ENCODE results near the gene PANK2. TPM values are rescaled to one million over a fixed set of nuclear protein-coding genes. Genes with fewer than 3 reads are reported as not detected.

Gene PANK2
- total and polyA plus RNA-seq, 10 of the 15 experiments (the other 5 are each of a cell fraction or from before 2014, with no cell fraction given): 13.2 to 43.4 (median 33.3) TPM

GRCh38 chr20:3973705-3974104 is 84.5 kb downstream of the PANK2 start:
- H3K27me3 ChIP-seq (replicated peaks in 1 of 2; ENCODE audit: control insufficient read depth in 2 of 2, insufficient read depth in 2 of 2, low read length in 1 of 2): no peaks in the 10 kb centered on the region
- POLR2A ChIA-PET: no interaction called here

GRCh38 chr20:3976511-3976910 is 87.3 kb downstream of the PANK2 start:
- ATAC-seq (no peak), DNase-seq (ENCODE audit: low read depth, low spot score) (no peak), FAIRE-seq (no peak)
- H3K4me1 ChIP-seq (ENCODE audit: control insufficient read depth, insufficient read depth, low read length): peaks cover 6% of the 10 kb centered on the region; the same call in 1 of the 2 replicates
- H3K27ac ChIP-seq (ENCODE audit: control insufficient read depth, insufficient read depth): no peak overlapping the region
- H3K9ac ChIP-seq (ENCODE audit: control insufficient read depth, insufficient read depth, low read length): no peak overlapping the region
- ChIA-PET RAD21 (ENCODE audit: unreplicated experiment) (interaction anchor here (1.6 kb wide), 1 partner anchor 11 kb away, joined by 3 read pairs; no protein-coding TSS in a partner anchor), SMC1A (ENCODE audit: uncharacterized antibody, unreplicated experiment) (interaction anchor here (1.0 to 1.6 kb wide), 2 partner anchors 15 to 16 kb away, joined by 3 to 6 read pairs; no protein-coding TSS in a partner anchor), POLR2A (interaction anchor here (0.6 kb wide), 1 partner anchor 16 kb away, joined by 3 read pairs; no protein-coding TSS in a partner anchor), CTCF (interaction anchor here (0.9 kb wide), 1 partner anchor 12 kb away, joined by 3 read pairs; no protein-coding TSS in a partner anchor)
- no peak overlapping the region for H3K4me3 ChIP-seq
- no peaks in the 10 kb centered on the region for H4K20me1 ChIP-seq (ENCODE audit: control insufficient read depth, insufficient read depth)
- WGBS (ENCODE audit: insufficient coverage, insufficient replicate concordance, low lambda C conversion rate, missing lambda C conversion rate): 3% methylated on average over 2 of the region's 2 CpGs
- no peaks in the 10 kb centered on the region for H3K9me3 ChIP-seq (replicated peaks; ENCODE audit: control insufficient read depth, insufficient read depth, low read length)
- intact Hi-C loops (cut with micrococcal nuclease; ENCODE audit: unreplicated experiment) (no loop called here), in situ Hi-C loops (cut with MboI) (no loop called here)
- no peaks in the 10 kb centered on the region for H3K36me3 ChIP-seq (ENCODE audit: control insufficient read depth in 2 of 2, insufficient read depth in 2 of 2, low read length in 1 of 2)
- H3K79me2 ChIP-seq (ENCODE audit: control insufficient read depth, insufficient read depth, low read length): no peaks in the 10 kb centered on the region
- no peaks in the 10 kb centered on the region for H3K27me3 ChIP-seq (replicated peaks in 1 of 2; ENCODE audit: control insufficient read depth in 2 of 2, insufficient read depth in 2 of 2, low read length in 1 of 2)
- H2AFZ ChIP-seq (ENCODE audit: control insufficient read depth, low read depth, low read length): no peak overlapping the region
- no peak overlapping the region for H3K4me2 ChIP-seq (ENCODE audit: control insufficient read depth, insufficient read depth)
- BruUV-seq (replicated peaks): no TSS peak
- TF ChIP-seq ZBTB4 (CRISPR knock-in tag; IDR thresholded peaks at IDR 0.05) (no peak), NR2C2 (IDR thresholded peaks at IDR 0.05; ENCODE audit: borderline replicate concordance, control insufficient read depth, insufficient read length, low read depth) (no peak), SMARCA5 (IDR thresholded peaks at IDR 0.05) (no peak), RELA (IDR thresholded peaks at IDR 0.05; ENCODE audit: borderline replicate concordance, partially characterized antibody) (no peak), CBX3 (IDR thresholded peaks at IDR 0.05; ENCODE audit: borderline replicate concordance, low read depth) (no peak), GABPA (IDR thresholded peaks at IDR 0.05; ENCODE audit: low read depth) (no peak), FOXM1 (IDR thresholded peaks at IDR 0.05; ENCODE audit: low read depth, low read length) (no peak), ZNF274 (IDR thresholded peaks at IDR 0.05; ENCODE audit: insufficient read depth, insufficient read length) (no peak), IRF4 (IDR thresholded peaks at IDR 0.05; ENCODE audit: low read depth, low read length) (no peak), STAT1 (conservative IDR thresholded peaks at IDR 0.05) (no peak)

More at GRCh38 chr20:3973705-3974104, 84.5 kb downstream of the PANK2 start:
- FAIRE-seq (no peak), DNase-seq (ENCODE audit: low read depth, low spot score) (no peak), ATAC-seq (no peak)
- TF ChIP-seq IRF4 (IDR thresholded peaks at IDR 0.05; ENCODE audit: low read depth, low read length) (no peak), SMAD1 (IDR thresholded peaks at IDR 0.05; ENCODE audit: low read depth, partially characterized antibody) (no peak), SMC3 (IDR thresholded peaks at IDR 0.05; ENCODE audit: borderline replicate concordance, low read length) (no peak), EED (IDR thresholded peaks at IDR 0.05; ENCODE audit: low read depth) (no peak), E2F4 (IDR thresholded peaks at IDR 0.05; ENCODE audit: low read depth, low read length) (no peak), PML (IDR thresholded peaks at IDR 0.05; ENCODE audit: low read length) (no peak), PAX8 (IDR thresholded peaks at IDR 0.05) (no peak), MYB (IDR thresholded peaks at IDR 0.05; ENCODE audit: borderline replicate concordance, low read depth, low read length) (no peak)
- H3K9me3 ChIP-seq (replicated peaks; ENCODE audit: control insufficient read depth, insufficient read depth, low read length): no peaks in the 10 kb centered on the region
- BruUV-seq (replicated peaks): no TSS peak
- no peaks in the 10 kb centered on the region for H3K4me1 ChIP-seq (ENCODE audit: control insufficient read depth, insufficient read depth, low read length)
- H2AFZ ChIP-seq (ENCODE audit: control insufficient read depth, low read depth, low read length): no peak overlapping the region
- in situ Hi-C loops (cut with MboI): no loop called here
- H3K36me3 ChIP-seq (ENCODE audit: control insufficient read depth in 2 of 2, insufficient read depth in 2 of 2, low read length in 1 of 2): no peaks in the 10 kb centered on the region
- no peaks in the 10 kb centered on the region for H3K79me2 ChIP-seq (ENCODE audit: control insufficient read depth, insufficient read depth, low read length)
- ChIA-PET CTCF (interaction anchor here (0.7 kb wide), 1 partner anchor 256 kb away, joined by 3 read pairs; no protein-coding TSS in a partner anchor), SMC1A (ENCODE audit: uncharacterized antibody, unreplicated experiment) (no interaction called here), RAD21 (ENCODE audit: unreplicated experiment) (no interaction called here)
- 89% methylated on average over 2 of the region's 2 CpGs for WGBS (ENCODE audit: insufficient coverage, insufficient replicate concordance, low lambda C conversion rate, missing lambda C conversion rate)
- no peak overlapping the region for H3K27ac ChIP-seq (ENCODE audit: control insufficient read depth, insufficient read depth)
- no peaks in the 10 kb centered on the region for H4K20me1 ChIP-seq (ENCODE audit: control insufficient read depth, insufficient read depth)
- H3K4me2 ChIP-seq (ENCODE audit: control insufficient read depth, insufficient read depth): no peak overlapping the region
- H3K9ac ChIP-seq (ENCODE audit: control insufficient read depth, insufficient read depth, low read length): no peak overlapping the region
- no peak overlapping the region for H3K4me3 ChIP-seq
- intact Hi-C loops (cut with micrococcal nuclease; ENCODE audit: unreplicated experiment): no loop called here

Data from GM12878 (cell line).